SU-DHL-6 (cell line): Measurements from ENCODE around the gene ACTR5.
"Not testable (repeated sequence)": the region's sequence is repeated elsewhere in the genome, so short reads cannot be mapped to it uniquely, and the experiment has no call there.

ENCODE experiments used
- H2AFZ ChIP-seq: fragments of 200-600 bp; sonication (generic); 2 replicates; pipeline ENCODE4 v1.6.1; 2014; ENCODE audit warnings: low read depth, mild to moderate bottlenecking, moderate library complexity, mixed read lengths, antibody characterized with exemption, low read length; ENCODE audit not compliant: severe bottlenecking
- H3F3A ChIP-seq: fragments of 200-600 bp; shearing (Covaris generic); 2 replicates; pipeline ENCODE4 v1.6.0; 2016; ENCODE audit warnings: antibody characterized with exemption, mild to moderate bottlenecking; ENCODE audit not compliant: insufficient read depth
- H3K27ac ChIP-seq: fragments of 200-600 bp; sonication (generic); 2 replicates; pipeline ENCODE4 v1.5.1; 2016; ENCODE audit warnings: low read depth, mild to moderate bottlenecking, low read length, moderate library complexity, mixed read lengths
- H3K27me3 ChIP-seq: fragments of 200-600 bp; sonication (generic), shearing (Covaris generic); 2 replicates; pipeline ENCODE4 v1.6.0; 2014; ENCODE audit warnings: mild to moderate bottlenecking, low read length
- H3K36me3 ChIP-seq: fragments of 200-600 bp; sonication (generic); 2 replicates; pipeline ENCODE4 v1.6.1; 2014; ENCODE audit warnings: mild to moderate bottlenecking, low read length, mixed read lengths
- H3K4me2 ChIP-seq: fragments of 300-600, 200-600 bp; shearing (Covaris generic), sonication (generic); 2 replicates; pipeline ENCODE4 v1.6.0; 2014; ENCODE audit warnings: low read length, low read depth, mild to moderate bottlenecking; ENCODE audit not compliant: poor library complexity, severe bottlenecking
- H3K4me3 ChIP-seq: fragments of 200-600 bp; sonication (generic); 2 replicates; pipeline ENCODE4 v1.5.1; 2014; ENCODE audit warnings: antibody characterized with exemption, low read length, mild to moderate bottlenecking, mixed read lengths; ENCODE audit not compliant: insufficient read depth, poor library complexity, severe bottlenecking
- H3K79me2 ChIP-seq: fragments of 200-600 bp; sonication (generic); 2 replicates; pipeline ENCODE4 v1.6.1; 2014; ENCODE audit warnings: mild to moderate bottlenecking, low read length, moderate library complexity; ENCODE audit not compliant: insufficient read depth
- H3K9ac ChIP-seq: fragments of 200-600 bp; sonication (generic); 2 replicates; pipeline ENCODE4 v1.7.0; 2014; ENCODE audit warnings: mild to moderate bottlenecking, low read length
- H3K9me2 ChIP-seq: fragments of 200-600 bp; sonication (generic); replicated peaks from 2 replicates; pipeline ENCODE4 v1.6.1; 2014; ENCODE audit warnings: low read length; ENCODE audit not compliant: insufficient read depth
- H3K9me3 ChIP-seq: fragments of 200-600 bp; sonication (generic); 2 replicates; pipeline ENCODE4 v1.6.1; 2014; ENCODE audit warnings: low read length, mixed read lengths; ENCODE audit not compliant: insufficient read depth
- H4K20me1 ChIP-seq: fragments of 200-600 bp; sonication (generic); 2 replicates; pipeline ENCODE4 v1.6.1; 2014; ENCODE audit warnings: low read depth, mild to moderate bottlenecking, antibody characterized with exemption, low read length, moderate library complexity, mixed read lengths
- EZH2phosphoT487 ChIP-seq: fragments of 200-600 bp; sonication (generic), shearing (Covaris generic); conservative IDR thresholded peaks from 2 replicates; pipeline ENCODE4 v1.6.1; 2018; ENCODE audit warnings: mild to moderate bottlenecking, antibody characterized with exemption, low read length, moderate library complexity, mixed read lengths
- TF ChIP-seq, protein P1 (sequence below): fragments of 200-600 bp; sonication (generic); IDR thresholded peaks from one replicate; pipeline ENCODE4 v1.5.1; 2017; ENCODE audit warnings: antibody characterized with exemption, mild to moderate bottlenecking, low read length, moderate library complexity; ENCODE audit not compliant: insufficient read depth, poor library complexity, severe bottlenecking

The ACTR5 gene

DNA sequence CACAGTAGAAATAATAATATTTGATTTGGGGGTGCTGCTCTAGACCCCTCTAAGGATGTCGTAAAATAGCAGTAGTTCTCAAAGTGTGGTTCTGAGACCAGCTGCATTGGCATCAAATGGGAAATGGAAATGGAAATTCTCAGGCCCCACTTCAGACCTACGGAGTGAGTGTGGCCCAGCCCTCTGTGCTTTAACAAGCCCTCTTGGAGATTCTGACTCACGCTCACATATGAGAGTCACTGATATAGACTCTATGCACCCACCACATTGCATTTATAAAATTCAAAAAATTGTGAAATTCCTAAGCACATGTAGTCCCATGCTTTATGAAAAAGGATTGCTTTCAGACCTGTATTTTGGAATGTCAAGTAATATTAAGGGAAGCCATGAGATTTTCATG, 43.0 kb downstream of the ACTR5 start:
- H2AFZ ChIP-seq, result no peak overlapping the region
- TF ChIP-seq, protein P1, sequence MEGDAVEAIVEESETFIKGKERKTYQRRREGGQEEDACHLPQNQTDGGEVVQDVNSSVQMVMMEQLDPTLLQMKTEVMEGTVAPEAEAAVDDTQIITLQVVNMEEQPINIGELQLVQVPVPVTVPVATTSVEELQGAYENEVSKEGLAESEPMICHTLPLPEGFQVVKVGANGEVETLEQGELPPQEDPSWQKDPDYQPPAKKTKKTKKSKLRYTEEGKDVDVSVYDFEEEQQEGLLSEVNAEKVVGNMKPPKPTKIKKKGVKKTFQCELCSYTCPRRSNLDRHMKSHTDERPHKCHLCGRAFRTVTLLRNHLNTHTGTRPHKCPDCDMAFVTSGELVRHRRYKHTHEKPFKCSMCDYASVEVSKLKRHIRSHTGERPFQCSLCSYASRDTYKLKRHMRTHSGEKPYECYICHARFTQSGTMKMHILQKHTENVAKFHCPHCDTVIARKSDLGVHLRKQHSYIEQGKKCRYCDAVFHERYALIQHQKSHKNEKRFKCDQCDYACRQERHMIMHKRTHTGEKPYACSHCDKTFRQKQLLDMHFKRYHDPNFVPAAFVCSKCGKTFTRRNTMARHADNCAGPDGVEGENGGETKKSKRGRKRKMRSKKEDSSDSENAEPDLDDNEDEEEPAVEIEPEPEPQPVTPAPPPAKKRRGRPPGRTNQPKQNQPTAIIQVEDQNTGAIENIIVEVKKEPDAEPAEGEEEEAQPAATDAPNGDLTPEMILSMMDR, result no peak
- no peak for TF ChIP-seq EZH2phosphoT487
- H3K36me3 ChIP-seq, result no peaks in the 10 kb centered on the region
- no peak overlapping the region for H3K27ac ChIP-seq
- H3K9me3 ChIP-seq, result no peaks in the 10 kb centered on the region
- no peaks in the 10 kb centered on the region for H3F3A ChIP-seq
- no peak overlapping the region for H3K9ac ChIP-seq
- H3K4me2 ChIP-seq, result no peak overlapping the region
- no peaks in the 10 kb centered on the region for H3K9me2 ChIP-seq
- no peak overlapping the region for H3K4me3 ChIP-seq
- H4K20me1 ChIP-seq, result no peaks in the 10 kb centered on the region
- no peaks in the 10 kb centered on the region for H3K27me3 ChIP-seq
- no peaks in the 10 kb centered on the region for H3K79me2 ChIP-seq

DNA sequence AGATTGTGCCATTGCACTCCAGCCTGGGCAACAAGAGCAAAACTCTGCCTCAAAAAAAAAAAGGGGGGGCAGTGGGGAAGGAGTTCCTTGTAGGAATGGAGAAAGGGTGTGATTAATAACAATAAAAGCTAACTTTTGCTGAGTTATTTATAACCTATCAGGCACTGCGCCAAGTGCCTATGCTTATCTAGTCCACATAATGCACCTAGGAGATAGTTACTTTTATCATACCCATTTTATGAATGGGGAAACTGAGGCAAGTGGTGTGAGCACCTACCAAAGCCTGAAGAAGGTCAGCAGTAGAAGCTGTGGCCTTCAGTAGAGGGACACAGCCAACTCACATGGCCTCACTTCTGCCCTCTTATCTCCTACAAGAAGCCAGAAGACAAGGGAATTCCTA, 43.7 kb downstream of the ACTR5 start:
- Histone ChIP-seq H3K79me2 (no peaks in the 10 kb centered on the region), H3K4me3 (no peak overlapping the region), H2AFZ (no peak overlapping the region), H3K27me3 (no peaks in the 10 kb centered on the region), H3K9me2 (no peaks in the 10 kb centered on the region), H3K27ac (no peak overlapping the region), H3F3A (no peaks in the 10 kb centered on the region), H3K9ac (no peak overlapping the region), H3K4me2 (no peak overlapping the region), H4K20me1 (no peaks in the 10 kb centered on the region), H3K36me3 (no peaks in the 10 kb centered on the region), H3K9me3 (no peaks in the 10 kb centered on the region)
- no peak for TF ChIP-seq EZH2phosphoT487
- TF ChIP-seq, protein P1, result no peak

- not testable (repeated sequence) for H3K9me3 ChIP-seq, H3F3A ChIP-seq, H3K4me2 ChIP-seq, H3K27ac ChIP-seq, H3K79me2 ChIP-seq, H2AFZ ChIP-seq, H4K20me1 ChIP-seq, H3K27me3 ChIP-seq, H3K9me2 ChIP-seq, H3K9ac ChIP-seq, H3K4me3 ChIP-seq, H3K36me3 ChIP-seq
Observed at GRCh38 chr20:38794057-38794456, 45.8 kb downstream of the ACTR5 start.

- Histone ChIP-seq H3K36me3 (no peaks in the 10 kb centered on the region), H3K4me2 (no peak overlapping the region), H3K9me3 (no peaks in the 10 kb centered on the region), H3K27me3 (no peaks in the 10 kb centered on the region), H3K79me2 (no peaks in the 10 kb centered on the region), H3K9me2 (no peaks in the 10 kb centered on the region), H3F3A (0 out of 2 replicates have a peak, but pooled peaks cover 4% of the 10 kb centered on the region), H3K4me3 (no peak overlapping the region), H3K27ac (no peak overlapping the region), H2AFZ (no peak overlapping the region), H3K9ac (no peak overlapping the region), H4K20me1 (no peaks in the 10 kb centered on the region)
- TF ChIP-seq EZH2phosphoT487, result no peak
- TF ChIP-seq, protein P1, result no peak
Observed at GRCh38 chr20:38798266-38798665, 50.0 kb downstream of the ACTR5 start.
